Gastrocnemius medialis (tissue), 4 donors: ENCODE results near the gene PTGR3. TPM values are rescaled to one million over a fixed set of nuclear protein-coding genes. Genes with fewer than 3 reads are reported as not detected.

Experiments
- ATAC-seq, 2 donors: fragments of 150-250 bp; one replicate each; pipeline ENCODE4 v1.9.1; 2016
- DNase-seq, 2 donors: peaks; one replicate each; pipeline ENCODE4 v3.0.0-alpha.2; 2019
- H3K27ac ChIP-seq, 4 donors: fragments of 200-600 bp; sonication (generic); 1 replicate in 1 of 4; 2 replicates in 3 of 4; pipeline ENCODE4 v1.5.1; 2016 to 2018; ENCODE audit warnings: mild to moderate bottlenecking in 2 of 4, moderate library complexity in 1 of 4
- H3K27me3 ChIP-seq, 3 donors: fragments of 200-600 bp; sonication (generic) in 2 of 3; 1 replicate in 1 of 3; 2 replicates in 2 of 3; pipeline versions ENCODE4 v1.5.1 to v1.6.0; 2016 to 2019; ENCODE audit warnings: mild to moderate bottlenecking in 1 of 3, moderate library complexity in 1 of 3
- H3K36me3 ChIP-seq, 2 donors: fragments of 200-600 bp; sonication (generic) in 1 of 2; one replicate each; pipeline ENCODE4 v1.5.1; 2017 to 2018
- H3K4me1 ChIP-seq, 2 donors: fragments of 200-600 bp; sonication (generic) in 1 of 2; one replicate each; pipeline ENCODE4 v1.5.1; 2016 to 2017; ENCODE audit warnings: mild to moderate bottlenecking in 2 of 2
- H3K4me3 ChIP-seq, 4 donors: fragments of 200-600 bp; sonication (generic) in 3 of 4; 1 replicate in 1 of 4; 2 replicates in 3 of 4; pipeline ENCODE4 v1.5.1; 2016 to 2019; ENCODE audit warnings: mild to moderate bottlenecking in 2 of 4
- H3K9me3 ChIP-seq, 3 donors: fragments of 200-600 bp; sonication (generic) in 2 of 3; 1 replicate in 1 of 3; 2 replicates in 2 of 3; pipeline ENCODE4 v1.5.1; 2016 to 2019
- POLR2A ChIP-seq, 2 donors: fragments of 450-650 bp; IDR thresholded peaks; one replicate each; pipeline ENCODE4 v1.6.1; 2017; ENCODE audit warnings: antibody characterized with exemption in 2 of 2, mild to moderate bottlenecking in 2 of 2, moderate library complexity in 2 of 2
- in situ Hi-C, 4 donors: fragments of 200-750 bp; cut with MboI; loops; one replicate each; pipeline versions ENCODE4 v1.15.0 to v1.8.0; 2017; ENCODE audit warnings: low sequenced_read_pairs in 4 of 4
- intact Hi-C: fragments of 100-400 bp; cut with DNase I; formaldehyde crosslinking; loops from one replicate; pipeline ENCODE4 v1.15.1; 2023; ENCODE audit warnings: low total_unique reads
- total RNA-seq, 4 donors: library from RNA; depleted of rRNA; stranded (reverse); fragments of >200 nt; gene quantifications; one replicate each; pipeline versions ENCODE4 v1.1.0 to v1.2.3, GENCODE V29; 2016
- TF ChIP-seq, protein P1 (sequence below), 5 experiments: fragments of 450-650 bp in 3 of 5; fragments of 200-600 bp in 2 of 5; sonication (generic) in 2 of 5; IDR thresholded peaks in 4 of 5; conservative IDR thresholded peaks in 1 of 5; 1 replicate in 4 of 5; 2 replicates in 1 of 5; pipeline ENCODE4 v1.5.1; 2016 to 2019; ENCODE audit warnings: antibody characterized with exemption in 5 of 5, mild to moderate bottlenecking in 3 of 5, moderate library complexity in 3 of 5

Gene PTGR3
- total RNA-seq, 4 donors from 2014 or later = 25.7 to 34.0 (median 29.9) TPM

DNA sequence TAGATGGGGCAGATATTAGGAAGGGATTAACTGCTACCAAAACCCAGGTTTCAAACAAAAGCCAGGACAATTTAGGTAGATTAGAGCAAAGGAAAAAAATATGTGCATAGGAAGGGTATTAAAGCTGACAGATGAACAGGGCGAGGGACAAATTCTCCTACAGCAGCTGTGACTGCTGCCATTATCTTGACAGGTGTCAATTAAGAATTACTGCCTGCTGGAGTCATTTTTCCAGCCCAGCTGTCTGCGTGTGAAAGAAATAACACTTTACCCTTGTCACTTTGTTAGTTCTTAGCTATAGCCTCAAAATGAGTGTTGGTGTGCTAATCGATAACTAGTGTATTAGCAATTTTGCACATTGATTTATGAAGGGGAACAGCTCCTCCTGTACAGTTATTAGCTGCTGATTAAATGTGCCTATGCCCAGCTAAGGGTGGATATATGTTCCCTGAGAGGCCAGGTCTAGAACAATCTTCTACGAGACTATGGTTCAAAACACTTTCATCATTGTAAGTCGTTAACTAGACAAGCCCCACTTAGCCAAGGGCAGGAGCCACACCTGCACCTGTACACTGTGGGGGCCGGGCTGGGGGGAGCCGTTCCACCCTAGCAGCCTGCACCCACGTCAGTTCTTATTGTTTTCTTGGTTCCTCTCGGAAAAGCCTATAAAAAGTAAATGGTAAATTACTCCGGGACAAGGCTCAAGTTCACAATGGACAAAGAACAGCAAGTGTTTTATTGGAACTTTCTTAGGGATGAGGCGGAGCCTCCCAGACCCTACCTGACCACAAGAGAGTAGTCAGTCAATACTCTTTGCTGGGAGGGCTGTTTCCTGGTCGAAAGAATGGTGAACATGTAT, 9.4 kb upstream of the PTGR3 start:
- intact Hi-C loops (loop anchor here (10.0 kb wide), 1 partner anchor 623 kb away; the partner anchor contains the start of gene ZNF407), in situ Hi-C loops (no loop called here)
- no peaks in the 10 kb centered on the region for H3K27me3 ChIP-seq
- DNase-seq (no peak), ATAC-seq (peak; percentile 17 to 45)
- no peaks in the 10 kb centered on the region for H3K36me3 ChIP-seq
- peak in 1 of 2 donors; percentile 13 for TF ChIP-seq POLR2A (IDR thresholded peaks at IDR 0.05)
- TF ChIP-seq, protein P1, sequence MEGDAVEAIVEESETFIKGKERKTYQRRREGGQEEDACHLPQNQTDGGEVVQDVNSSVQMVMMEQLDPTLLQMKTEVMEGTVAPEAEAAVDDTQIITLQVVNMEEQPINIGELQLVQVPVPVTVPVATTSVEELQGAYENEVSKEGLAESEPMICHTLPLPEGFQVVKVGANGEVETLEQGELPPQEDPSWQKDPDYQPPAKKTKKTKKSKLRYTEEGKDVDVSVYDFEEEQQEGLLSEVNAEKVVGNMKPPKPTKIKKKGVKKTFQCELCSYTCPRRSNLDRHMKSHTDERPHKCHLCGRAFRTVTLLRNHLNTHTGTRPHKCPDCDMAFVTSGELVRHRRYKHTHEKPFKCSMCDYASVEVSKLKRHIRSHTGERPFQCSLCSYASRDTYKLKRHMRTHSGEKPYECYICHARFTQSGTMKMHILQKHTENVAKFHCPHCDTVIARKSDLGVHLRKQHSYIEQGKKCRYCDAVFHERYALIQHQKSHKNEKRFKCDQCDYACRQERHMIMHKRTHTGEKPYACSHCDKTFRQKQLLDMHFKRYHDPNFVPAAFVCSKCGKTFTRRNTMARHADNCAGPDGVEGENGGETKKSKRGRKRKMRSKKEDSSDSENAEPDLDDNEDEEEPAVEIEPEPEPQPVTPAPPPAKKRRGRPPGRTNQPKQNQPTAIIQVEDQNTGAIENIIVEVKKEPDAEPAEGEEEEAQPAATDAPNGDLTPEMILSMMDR (IDR thresholded peaks at IDR 0.05 in 4 of 5, conservative IDR thresholded peaks at IDR 0.05 in 1 of 5) = no peak
- peaks cover 77 to 78% of the 10 kb centered on the region in 2 donors for H3K4me1 ChIP-seq
- no peak overlapping the region for H3K4me3 ChIP-seq
- no peaks in the 10 kb centered on the region for H3K9me3 ChIP-seq
- H3K27ac ChIP-seq = peak overlapping the region in 3 of 4 donors; percentile 29 to 58 (median 55)

DNA sequence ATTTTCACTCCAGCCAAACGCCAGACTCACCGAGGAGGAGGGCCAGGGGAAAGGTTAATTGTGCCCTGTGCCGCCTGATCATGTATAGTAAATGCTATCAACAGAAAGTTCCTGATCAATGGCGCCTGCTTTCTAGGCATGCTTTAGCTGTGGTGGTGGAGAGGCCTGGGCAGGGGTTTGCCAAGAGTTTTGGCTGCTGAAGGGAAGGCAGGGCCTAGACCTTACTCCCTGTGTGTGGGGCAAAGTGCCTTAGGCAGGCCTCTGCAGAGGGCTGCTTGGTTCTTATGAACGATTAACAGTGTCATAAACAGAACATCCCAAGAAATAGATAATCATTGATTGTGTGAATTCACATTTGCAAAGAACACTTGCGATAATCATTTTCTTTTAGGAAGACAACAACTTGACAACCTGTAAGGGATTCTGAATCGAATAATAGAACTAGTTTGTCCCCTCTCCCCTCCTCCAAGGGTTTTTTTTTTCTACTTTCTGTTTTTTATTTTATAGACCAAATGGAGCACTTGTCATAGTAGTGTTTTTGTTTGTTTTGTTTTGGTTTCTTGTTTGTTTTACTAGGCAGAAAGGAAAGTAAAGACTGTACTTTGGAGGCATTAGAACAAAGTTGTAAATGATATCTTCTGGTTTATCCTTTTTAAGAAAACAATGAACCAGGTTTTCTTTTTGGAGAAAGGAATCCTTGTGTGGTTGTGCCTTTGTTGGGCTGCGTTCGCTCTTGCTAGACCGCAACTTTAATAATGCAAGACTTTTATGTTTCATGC, 8.2 kb upstream of the PTGR3 start:
- intact Hi-C loops = loop anchor here (10.0 kb wide), 1 partner anchor 622 kb away; the partner anchor contains the start of gene ZNF407
- no peak overlapping the region for H3K4me3 ChIP-seq
- TF ChIP-seq, protein P1 (IDR thresholded peaks at IDR 0.05 in 4 of 5, conservative IDR thresholded peaks at IDR 0.05 in 1 of 5) = no peak
- TF ChIP-seq POLR2A (IDR thresholded peaks at IDR 0.05) = no peak
- H3K27me3 ChIP-seq = no peaks in the 10 kb centered on the region
- H3K4me1 ChIP-seq = peaks cover 76 to 79% of the 10 kb centered on the region in 2 donors
- DNase-seq = no peak
- peak overlapping the region in 3 of 4 donors; percentile 20 to 58 (median 29) for H3K27ac ChIP-seq
- ATAC-seq = no peak
- H3K9me3 ChIP-seq = no peaks in the 10 kb centered on the region
- in situ Hi-C loops = no loop called here
- no peaks in the 10 kb centered on the region for H3K36me3 ChIP-seq

DNA sequence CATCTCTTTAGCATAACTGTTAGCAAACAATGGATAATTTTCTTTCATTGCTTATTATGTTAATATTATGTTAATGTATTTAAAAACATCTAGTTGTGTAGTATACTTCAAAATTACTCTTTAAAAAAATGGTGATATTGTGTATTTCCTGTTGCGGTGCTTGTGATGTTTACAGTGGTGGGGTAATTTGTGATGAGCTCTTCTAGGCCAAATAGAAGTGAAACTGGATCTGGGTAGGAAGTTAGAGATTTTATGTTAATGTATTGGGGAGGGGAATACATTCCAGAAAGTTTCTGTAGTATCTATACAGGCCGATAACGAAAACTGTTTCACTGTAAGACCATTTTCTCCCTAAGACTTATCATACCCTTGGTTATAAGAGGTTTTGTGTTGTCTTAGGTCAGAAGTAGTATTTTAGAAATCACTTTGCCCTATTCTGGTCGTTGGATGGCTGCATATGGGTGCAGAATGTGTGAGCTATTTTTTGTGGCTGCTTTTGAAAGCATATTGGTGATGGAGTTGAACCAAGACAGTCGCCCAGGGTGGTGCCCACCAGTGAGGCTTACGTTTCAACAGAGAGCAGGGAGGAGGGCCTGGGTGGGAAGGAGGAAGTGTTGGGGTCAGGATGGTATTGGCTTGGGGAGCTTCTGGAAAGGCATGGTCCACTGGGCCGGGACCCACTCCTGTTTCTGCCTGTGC, 7.4 kb upstream of the PTGR3 start:
- no peaks in the 10 kb centered on the region for H3K9me3 ChIP-seq
- in situ Hi-C loops = no loop called here
- DNase-seq (no peak), ATAC-seq (no peak)
- no peak overlapping the region for H3K4me3 ChIP-seq
- H3K4me1 ChIP-seq = peaks cover 73 to 80% of the 10 kb centered on the region in 2 donors
- intact Hi-C loops = loop anchor here (10.0 kb wide), 1 partner anchor 622 kb away; the partner anchor contains the start of gene ZNF407
- H3K27ac ChIP-seq = peak overlapping the region in 3 of 4 donors; percentile 29 to 58 (median 47)
- H3K27me3 ChIP-seq = no peaks in the 10 kb centered on the region
- TF ChIP-seq POLR2A (IDR thresholded peaks at IDR 0.05) = no peak
- TF ChIP-seq, protein P1 (IDR thresholded peaks at IDR 0.05 in 4 of 5, conservative IDR thresholded peaks at IDR 0.05 in 1 of 5) = no peak
- H3K36me3 ChIP-seq = no peaks in the 10 kb centered on the region

DNA sequence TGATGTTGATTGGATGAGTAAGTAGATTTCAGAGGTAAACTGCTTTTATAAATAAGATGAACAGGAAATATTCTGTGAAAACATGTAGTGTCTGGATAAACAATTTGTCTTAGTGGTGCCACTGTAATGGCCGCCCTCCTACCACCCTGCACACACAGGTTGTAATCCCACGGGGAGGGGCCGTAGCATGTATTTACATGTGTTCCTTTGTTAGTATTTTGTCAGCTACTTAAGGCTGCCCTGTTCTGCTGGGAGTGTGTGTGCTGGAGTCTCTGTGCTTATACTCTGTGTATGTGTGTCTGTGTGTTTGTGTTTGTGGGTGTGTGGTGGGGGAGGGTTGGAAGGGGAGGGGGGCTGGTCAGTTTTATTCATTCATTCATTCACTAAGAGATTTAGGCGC, 6.7 kb upstream of the PTGR3 start:
- no peak for DNase-seq
- Histone ChIP-seq H3K9me3 (no peaks in the 10 kb centered on the region), H3K36me3 (no peaks in the 10 kb centered on the region), H3K27ac (peak overlapping the region in 2 of 4 donors; percentile 13 to 85), H3K4me1 (peaks cover 66 to 75% of the 10 kb centered on the region in 2 donors), H3K4me3 (no peak overlapping the region), H3K27me3 (no peaks in the 10 kb centered on the region)
- in situ Hi-C loops (no loop called here), intact Hi-C loops (loop anchor here (10.0 kb wide), 1 partner anchor 621 kb away; the partner anchor contains the start of gene ZNF407)
- TF ChIP-seq, protein P1 (IDR thresholded peaks at IDR 0.05 in 4 of 5, conservative IDR thresholded peaks at IDR 0.05 in 1 of 5) = no peak
- TF ChIP-seq POLR2A (IDR thresholded peaks at IDR 0.05) = no peak
- ATAC-seq = no peak
